NCI-H446 (cell line): ENCODE measurements around the gene NFAM1.

Experiments used
- DNase-seq, 2 experiments: peaks; one replicate each; lab custom pipeline; 2025; lab: John Stamatoyannopoulos, UW

The NFAM1 gene

DNA sequence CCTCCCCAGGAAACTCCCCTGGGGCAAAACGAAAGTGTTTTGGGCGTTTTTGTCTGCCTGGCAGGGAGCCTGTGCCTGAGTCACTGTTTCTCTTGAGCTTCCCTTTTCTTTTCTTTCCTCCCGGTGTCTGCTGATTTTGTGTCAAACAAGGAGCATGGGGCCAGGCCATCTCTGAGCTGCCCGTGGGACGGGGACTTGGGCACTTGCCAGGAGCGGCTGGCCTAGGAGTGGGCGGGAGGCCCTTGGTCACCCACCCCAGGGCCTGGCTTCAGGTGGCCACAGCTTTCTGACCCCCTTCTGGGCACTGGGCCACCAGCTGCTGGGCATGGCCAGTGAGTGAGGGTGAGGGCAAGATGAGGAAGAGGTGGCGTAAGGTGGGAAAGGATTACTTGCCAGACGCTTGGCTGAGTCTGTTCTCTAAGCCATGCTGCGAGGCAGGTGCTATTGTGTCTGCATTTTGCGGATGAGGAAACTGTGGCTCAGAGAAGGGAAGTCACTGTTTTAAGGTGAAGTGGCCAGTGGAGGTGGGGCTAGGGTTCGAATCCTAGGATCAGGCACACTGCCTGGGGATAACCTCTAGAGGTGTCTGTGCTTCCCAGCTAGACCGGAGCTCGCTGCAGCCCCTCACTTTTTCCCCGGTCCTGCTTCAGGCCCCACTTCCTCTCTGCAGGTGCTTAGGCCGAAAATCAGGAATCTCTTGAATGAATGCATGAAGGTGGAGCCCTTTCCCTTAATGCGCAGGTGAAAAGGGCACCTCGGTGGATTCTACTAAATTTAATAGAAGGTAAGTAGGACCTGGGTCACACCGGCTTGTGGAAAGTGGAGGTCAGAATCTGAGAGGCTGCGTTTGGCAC lies 7.8 kb upstream of the NFAM1 start:
- DNase-seq = no peak

DNA sequence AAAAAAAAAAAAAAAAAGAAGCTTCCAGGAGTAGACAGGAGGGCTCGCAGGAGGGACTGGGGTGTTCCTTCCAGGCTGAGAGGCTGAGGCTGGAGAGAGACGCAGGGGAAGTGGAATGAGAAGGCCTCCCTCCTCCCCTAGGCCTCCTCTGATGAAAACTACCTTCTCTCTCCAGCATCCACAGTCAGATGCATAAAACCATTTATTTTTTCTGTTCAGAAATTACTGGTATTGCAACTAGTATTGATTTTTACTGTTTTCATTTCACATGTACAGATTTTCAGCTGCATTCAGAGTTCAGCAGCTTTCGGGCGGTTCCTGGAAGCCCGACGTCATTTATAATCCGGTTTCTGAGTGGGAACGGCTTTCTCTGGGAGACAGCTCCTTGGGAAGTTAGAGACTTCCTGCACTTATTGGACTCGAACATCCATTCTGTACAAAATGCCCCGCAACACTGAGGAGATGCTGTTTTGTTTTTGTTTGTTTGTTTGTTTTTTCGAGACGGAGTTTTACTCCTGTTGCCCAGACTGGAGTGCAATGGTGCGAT lies 6.9 kb upstream of the NFAM1 start:
- no peak for DNase-seq

DNA sequence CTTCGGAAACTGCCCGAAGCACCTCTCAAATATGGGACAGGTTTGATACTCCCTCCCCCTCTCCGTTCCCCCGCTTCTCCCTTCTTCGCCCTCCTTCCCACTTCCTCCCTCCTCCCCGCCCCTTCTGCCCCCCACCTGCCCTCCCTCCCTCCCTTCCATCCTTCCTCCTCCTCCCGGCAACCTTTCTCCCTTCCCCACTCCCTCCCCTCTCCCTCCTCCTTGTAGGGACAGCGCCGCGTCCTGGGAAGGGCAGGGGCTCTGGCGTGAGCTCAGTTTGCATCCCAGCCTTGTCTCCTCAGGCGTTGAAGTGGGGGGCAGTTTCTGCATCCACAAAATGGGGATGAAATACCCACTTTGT lies 6.1 kb upstream of the NFAM1 start:
- DNase-seq = no peak

DNA sequence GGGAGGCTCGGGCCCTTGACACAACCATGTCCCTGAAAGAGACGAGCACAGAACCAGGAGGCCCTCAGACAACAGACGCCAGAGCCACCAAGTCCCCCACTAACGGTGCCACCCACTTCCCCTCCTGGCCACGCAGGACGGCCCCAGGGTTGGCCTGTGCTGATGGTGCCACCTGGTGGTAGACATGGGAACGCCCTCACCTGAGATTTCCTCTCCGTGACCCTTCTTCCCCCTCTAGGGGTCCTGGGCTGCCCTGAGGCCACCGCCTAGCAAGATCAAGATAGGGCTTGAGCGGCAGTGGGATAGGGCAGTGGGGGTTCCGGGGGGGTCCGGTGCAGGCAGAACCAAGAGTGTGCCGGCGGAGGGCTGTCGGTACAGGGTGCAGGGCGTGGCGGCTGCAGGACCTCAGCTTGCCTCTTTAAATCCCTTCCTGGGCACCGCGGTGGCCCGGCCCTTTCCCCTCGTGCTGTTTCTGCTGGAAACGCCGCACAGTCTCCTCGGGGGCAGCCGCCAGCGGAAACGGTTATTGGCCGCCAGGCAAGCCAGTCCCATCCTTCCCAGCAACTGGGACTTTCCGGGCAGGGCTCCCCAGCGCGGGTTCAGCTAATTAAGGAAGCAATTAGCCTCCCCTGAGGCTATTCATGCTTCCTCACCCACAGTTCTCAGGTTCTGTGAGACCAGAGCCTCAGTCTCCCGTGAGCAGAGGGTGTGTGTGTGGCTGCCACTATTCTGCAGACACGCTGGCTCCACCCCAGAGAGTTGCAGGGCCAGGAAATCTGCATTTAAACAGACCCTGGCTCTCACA lies 5.5 kb upstream of the NFAM1 start:
- peak in 1 of 2 experiments; percentile 76 for DNase-seq

DNA sequence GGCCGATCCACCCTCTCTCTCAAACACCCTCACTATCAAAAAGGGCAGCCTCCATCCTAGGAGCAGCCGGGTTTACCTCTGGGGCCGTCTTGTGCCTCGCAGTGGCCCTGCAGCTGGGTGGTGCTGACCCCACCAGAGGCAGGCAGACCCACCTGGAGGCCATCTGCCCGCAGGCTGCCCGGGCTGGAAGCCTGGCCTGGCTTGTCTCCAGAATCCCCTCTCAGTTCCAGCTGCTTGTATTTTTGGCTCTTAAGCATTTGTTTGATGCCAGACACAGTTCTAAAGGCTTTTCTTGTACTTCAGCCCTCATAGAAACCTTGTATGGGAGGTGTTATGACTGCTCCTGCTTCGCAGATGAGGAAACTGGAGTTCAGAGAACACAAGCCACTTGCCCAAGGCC lies 4.2 kb upstream of the NFAM1 start:
- DNase-seq = peak in 1 of 2 experiments; percentile 86

DNA sequence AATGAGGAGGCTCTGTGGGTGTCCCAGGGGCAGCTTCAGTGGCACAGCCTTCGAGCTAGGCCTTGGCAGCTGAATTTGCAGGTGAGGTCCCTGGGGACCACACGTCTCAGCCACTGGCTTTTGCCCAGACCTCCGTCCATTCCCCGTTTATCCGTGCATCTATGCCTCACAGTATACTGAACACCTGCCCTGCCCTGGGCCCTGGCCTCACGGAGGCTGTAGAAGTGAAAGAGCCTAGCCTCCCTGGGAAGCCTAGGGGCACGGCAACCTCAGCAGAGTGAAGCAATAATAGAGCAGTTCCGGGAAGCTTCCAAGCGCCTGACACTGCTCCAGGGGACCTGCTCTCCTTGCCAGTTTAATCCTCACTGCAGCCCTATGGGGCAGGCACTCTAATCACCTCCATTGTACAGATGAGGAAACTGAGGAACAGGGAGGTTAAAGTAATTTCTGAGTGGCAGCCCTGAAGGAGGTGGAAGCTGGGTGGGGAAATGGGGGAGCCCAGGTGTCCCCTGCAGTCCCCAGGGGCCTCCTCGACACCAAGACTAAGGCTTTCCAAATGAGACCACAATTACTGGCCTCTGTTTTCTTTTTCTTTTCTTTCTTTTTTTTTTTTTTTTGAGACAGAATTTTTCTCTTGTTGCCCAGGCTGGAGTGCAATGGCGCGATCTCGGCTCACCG lies 2.7 kb upstream of the NFAM1 start:
- peak in 1 of 2 experiments; percentile 19 for DNase-seq

DNA sequence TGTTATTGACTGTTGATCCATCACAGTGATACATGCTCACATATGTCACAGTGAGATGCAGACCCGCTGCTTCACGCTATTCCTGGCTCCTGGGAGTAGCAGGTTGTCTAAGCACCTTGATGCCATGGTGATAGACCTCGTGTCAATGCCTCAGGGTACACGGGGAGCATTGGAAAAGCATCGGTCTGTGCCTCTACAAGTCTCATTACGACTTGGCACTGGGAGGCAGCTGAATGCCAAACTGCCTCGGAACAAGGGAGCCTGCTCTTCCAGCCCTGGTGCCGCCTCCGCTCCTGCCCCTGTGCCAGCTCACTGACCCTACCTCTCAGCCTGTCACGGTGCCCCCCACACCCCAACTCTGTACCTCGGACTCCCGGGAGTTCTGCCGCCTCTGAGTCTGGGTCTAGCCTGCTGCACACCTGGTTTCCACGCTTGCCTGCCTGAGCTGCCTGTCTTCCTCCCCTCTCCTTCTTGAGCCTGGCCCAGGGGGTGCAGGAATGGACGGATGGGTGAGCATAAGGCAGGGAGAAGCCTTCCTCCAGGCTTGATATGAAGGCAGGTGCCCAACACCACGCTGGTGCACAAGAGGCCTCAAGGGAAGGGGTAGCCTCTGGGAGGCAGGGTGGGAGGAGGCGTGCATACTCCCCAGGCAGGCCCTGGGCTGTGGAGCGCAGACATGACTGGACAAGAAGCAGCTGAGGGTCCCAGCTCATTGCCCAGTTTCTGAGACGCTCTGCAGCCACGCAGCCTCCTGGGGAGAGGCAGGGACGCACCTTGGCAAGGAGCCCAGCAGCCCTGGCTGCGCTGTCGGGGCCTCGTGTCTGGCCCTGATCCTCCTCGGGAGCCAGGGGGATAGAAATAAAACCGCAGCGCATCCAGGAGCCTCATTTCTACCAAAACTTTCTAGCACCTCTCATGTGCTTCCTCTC lies 1.8 kb upstream of the NFAM1 start:
- DNase-seq = peak; percentile 71 to 79

DNA sequence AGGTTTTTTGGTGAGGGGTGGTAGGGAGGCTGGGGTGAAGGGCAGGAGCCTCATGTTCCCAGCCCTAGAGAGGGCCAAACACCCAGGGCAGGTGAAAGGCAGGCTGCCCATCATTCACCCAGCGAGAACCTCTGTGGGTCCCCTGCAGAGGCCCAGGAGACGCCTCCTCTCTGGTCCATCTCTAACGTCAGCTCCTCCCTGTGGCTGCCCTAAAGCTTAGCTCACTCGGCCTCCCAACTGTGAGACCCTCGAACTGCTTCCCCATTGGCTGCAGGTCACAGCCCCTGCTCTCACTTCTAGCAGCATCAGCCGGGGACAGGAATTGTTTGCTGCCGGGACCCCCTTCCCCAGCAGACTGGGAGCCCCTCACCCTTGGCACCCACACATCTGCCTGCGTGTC lies 615 bp upstream of the NFAM1 start:
- no peak for DNase-seq

DNA sequence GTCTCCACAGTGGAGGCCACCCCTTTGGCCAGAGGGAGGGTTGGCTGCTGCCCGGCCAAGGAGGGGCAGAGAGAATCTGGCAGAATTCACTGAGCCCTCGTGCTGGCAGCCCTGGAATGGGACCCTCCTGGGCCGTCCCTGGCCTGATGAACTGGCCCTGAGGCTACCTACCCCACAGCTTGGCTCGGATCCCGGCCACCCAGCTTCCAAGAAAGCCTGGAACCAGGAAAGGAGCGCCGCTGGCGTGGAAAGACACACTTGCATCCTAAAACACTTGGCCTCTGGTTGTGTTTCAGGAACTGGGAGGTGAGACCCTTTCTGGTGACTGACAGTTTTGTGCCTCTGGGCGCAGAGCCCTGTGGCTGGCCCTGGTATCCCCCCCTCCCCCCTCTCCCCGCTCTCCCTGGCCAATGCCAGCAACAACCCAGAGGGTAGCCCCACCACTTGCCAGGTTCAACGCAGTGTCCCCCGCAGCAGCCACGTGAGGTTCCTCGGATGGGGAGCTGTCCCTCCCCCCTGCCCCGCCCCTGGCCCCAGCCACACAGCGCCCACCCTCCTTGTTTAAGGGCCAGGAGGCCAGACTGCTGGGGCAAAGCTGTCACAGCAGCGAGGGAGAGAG lies 693 bp downstream of the NFAM1 start:
- peak; percentile 52 to 82 for DNase-seq

DNA sequence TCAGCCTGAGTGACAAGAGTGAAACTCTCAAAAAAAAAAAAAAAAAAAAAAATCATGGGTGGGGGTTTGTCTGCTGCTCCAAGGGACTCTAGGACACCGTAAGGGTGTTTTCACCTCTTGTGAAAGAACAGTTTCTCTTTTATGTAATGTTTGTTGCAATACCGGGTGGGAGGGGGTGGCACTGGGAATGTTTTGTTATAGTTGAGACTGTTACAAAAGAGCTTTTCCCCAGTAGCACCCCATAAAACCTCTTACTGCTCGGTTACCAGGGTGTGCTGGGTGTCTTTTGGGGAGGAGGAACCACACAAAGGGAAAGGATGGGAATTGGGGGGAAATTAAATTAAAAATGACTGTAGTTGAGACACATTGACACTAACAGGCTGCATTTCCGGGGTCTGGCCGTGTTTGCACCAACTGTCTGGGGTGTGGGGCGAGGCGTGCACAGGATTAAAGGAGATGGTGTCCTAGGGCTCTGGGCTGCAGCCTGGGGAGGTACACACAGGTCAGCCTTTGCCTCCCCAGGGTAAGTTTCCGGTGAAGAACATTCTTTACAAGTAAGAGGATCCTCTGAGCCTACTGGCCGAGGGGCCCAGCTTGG lies 1.6 kb downstream of the NFAM1 start:
- DNase-seq = no peak

DNA sequence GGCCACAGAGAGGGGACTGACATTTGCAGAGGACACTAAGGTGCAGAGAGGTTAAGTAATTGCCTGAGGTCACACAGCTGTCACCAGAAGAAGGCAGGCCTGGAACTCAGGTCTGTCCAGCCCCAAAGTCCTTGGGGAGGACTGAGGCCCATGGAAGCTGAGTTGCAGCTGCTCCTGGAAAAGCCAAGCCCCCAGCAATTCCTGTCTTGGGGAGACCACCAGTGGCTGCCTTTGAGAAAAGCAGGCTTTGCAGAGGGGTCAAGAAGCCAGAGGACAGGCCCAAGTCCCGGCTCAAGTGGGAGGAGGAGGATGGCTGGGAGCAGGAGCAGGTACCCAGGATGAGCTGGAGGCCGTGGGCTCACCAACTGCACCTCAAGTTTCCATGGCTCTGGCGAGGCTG lies 3.4 kb downstream of the NFAM1 start:
- no peak for DNase-seq

DNA sequence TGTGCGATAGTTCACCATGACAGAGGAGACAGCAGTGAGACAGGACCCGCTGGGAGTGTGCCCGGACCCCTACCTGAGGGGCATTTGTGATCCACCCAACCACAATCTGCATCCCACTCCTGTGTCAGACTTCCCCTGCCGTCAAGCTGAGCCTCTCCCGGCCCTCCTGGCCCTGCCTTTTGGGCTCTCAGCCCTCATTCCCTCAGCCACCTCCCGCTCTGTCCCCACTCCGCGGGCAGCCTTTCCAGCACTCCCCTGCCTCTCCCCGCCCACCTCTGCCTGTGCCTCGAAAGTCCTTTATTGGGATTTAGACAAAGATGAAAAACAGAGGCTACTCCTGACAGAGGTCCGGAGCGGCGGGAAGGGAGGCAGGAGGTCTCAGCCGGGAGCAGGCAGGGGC lies 4.2 kb downstream of the NFAM1 start:
- DNase-seq = no peak

DNA sequence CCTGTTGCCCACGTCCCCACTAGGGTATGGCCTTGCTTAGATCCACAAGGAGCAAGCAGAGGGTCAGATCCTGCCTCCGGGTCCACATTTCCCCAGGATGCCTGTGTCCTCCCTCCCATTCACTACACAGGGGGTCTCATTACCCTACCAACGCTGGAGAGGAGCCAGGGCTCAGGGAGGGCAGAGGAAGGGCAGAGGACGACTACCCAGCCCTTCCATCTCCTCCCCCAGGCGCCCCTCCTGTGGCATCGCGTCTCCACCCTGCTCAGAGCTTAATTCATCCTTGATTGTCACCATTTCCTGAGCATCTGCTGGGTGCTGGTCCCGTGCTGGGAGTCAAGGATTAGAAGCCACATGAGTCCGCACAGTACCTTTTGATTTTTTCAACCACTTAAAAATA lies 5.0 kb downstream of the NFAM1 start:
- DNase-seq = no peak

DNA sequence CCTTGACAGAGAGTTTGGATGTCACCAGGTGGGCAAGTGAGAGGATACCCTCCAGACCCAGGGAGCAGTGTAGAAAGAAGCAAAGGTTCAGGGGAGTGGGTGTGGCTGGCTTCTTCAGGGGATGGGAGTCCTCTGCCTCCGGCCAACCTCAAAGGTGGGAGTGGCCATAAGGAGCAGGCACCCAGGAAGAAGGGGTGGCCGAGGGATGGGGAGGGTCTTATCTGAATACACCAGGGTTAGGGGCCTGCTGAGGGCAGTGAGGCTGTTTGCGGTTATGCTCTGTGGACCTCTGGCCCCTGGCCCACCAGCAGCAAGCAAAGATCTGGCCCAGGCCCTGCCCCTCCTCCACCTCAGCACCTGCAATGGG lies 6.2 kb downstream of the NFAM1 start:
- DNase-seq = no peak

DNA sequence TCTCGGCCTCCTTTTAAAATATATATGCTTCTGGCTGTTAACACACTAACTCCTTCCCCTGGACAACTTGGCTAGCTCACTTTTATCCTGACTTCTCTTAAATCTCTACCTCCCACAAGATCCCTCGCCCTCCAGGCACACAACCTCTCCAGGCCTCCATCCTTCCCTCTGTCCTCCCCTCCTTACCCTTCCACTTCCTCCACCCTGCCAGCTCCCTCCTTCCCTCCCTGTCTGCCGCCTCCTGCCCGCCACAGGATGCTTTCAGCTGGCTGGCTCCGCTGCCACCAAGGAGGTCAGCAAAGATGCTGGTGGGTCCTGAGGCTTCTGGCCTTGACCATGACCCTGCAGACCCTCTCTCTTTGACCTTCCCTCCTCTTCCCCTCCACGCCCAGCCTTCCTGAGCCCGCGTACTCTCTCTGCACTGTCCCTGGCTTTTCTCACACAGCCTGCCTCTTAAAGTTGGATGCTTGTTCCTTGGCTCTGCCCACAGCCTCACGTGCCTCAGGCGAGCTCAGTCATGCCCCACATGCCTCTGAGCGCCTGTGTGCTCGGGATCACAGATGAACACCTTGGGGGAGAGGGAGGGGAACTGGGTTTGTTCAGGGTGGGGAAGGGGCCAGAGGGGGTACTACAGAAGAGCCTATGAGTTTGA lies 6.7 kb downstream of the NFAM1 start:
- peak in 1 of 2 experiments; percentile 43 for DNase-seq

DNA sequence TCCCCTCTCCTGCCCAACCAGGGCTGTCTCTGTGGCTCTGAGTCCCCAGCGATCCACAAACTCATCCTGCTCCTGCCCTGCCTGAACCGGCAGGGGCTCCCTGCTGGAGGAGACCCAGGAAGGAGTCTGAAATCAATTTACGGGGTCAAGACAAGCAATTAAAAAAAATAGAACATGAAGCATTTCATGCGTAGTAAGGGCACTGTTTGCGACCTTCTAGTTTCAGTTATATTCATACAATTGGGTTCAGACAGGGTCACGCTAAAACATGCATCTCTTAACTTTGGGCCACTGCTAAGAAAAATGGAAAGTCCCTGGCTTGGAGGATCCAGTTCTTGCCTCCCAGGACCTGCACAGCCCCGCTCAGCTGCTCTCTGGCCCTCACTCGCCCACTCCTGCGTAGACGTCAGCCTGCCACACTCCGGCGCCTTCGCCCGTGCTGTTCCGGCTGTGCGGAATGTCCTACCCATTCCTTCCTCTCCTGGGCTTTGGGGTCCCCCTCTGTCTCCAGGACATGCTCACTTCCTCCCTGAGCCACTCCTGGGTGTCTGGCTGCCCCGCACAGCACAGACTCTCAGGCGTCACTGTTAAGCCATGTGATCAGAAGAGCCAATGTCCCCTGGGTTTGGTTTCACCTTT lies 12.8 kb downstream of the NFAM1 start:
- DNase-seq = no peak

DNA sequence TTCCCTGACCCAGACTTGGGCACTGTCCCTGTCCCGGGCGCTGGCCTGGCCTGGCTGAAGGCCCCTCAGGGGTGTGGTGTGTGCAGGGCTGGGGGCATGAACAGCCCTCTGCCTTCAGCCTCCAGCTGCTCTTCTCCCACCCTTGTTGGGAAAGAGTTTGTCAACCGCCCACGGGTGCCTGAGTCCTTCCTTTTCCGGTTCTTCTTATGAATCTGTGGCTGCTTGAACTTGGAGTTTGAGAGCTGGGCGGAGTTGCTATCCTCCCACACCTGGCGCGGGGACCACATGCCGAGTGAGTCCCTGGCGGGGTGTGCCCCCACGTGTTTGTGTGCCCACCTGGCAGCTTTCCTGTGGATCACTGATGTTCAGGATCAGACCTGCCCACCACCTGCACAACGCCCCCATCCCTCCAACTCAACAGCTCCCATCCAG lies 13.4 kb downstream of the NFAM1 start:
- no peak for DNase-seq

DNA sequence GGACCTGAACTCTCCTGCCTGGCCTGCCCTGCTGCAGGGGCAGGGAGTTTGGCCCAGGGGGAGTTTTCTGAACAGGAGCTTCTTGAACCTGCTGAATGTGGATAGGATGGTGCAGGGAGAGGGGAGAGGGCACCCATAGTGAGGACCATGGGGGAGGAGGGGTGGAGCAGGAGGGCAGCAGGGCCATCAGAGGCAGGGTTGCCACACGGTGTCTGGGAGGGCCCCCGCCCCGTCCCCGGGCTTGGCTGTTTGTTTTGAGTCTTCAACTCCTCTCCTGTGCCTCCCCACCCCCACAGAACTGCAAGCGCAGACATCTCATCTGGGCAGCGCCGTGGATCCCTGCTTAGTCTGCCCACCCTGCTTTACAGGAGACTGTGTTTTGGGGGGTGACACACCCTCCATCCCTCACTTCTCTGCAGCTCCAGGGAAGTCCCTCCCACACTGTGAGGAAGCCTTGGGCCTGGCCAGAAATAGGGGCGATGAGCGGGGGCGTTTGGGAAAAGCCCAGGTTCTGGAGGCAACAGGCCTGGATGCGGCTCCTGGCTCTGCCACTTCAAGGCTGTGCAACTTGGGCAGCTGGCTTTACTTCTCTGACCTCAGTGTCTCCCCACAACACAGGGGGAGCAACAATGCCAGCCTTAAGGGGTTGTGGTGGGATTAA lies 14.4 kb downstream of the NFAM1 start:
- no peak for DNase-seq

DNA sequence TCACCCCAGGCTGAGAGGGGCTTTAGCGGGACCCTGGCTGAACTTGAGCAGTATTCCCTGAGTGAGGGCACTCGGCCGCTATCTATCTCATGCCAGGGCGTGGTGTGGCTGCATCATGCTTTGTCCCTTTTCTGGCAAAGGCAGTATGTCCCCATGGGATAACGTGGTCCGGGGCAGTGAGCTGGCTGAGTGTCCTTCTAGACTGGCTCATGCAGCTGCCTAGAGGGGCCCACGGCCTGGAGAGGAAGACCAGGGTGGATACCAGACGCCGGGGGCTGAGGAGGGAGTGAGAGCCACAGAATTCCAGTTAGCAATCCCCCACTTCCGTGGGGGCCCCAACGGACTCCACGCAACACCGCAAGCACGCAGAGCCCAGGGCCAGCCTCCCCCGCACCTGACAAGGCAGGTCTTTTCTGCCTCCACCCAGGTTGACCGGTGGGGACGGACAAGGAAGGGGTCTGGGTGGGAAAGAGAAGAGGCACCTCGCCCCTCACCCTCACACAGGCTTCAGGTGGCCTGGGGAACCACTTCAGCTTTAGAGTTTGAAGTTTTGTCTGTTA lies 15.5 kb downstream of the NFAM1 start:
- DNase-seq = no peak
